Nephron (organoid): Measurements from ENCODE around the gene ITGA4.

Source experiments
- H3K27ac Mint-ChIP-seq, 3 experiments: 2 replicates each; pipeline ENCODE4 v1.8.0; 2020; ENCODE audit warnings: mixed read lengths in 3 of 3, mild to moderate bottlenecking in 2 of 3, moderate library complexity in 1 of 3
- H3K27me3 Mint-ChIP-seq: 2 replicates; pipeline ENCODE4 v1.8.0; 2021; ENCODE audit warnings: low read depth, mild to moderate bottlenecking, moderate library complexity, mixed read lengths
- H3K36me3 Mint-ChIP-seq: 2 replicates; pipeline ENCODE4 v1.8.0; 2020; ENCODE audit warnings: low read depth, mixed read lengths
- H3K4me1 Mint-ChIP-seq: 2 replicates; pipeline ENCODE4 v1.8.0; 2020; ENCODE audit warnings: mixed read lengths
- H3K4me3 Mint-ChIP-seq, 3 experiments: 2 replicates each; pipeline ENCODE4 v1.8.0; 2020; ENCODE audit warnings: mild to moderate bottlenecking in 3 of 3, mixed read lengths in 3 of 3, moderate library complexity in 2 of 3
- H3K9me3 Mint-ChIP-seq: 2 replicates; pipeline ENCODE4 v1.8.0; 2020; ENCODE audit warnings: mixed read lengths
- TF ChIP-seq, protein P1 (sequence below), 3 experiments: fragments of 200-600 bp; sonication (generic); IDR thresholded peaks; one replicate each; pipeline ENCODE4 v1.5.0; 2021; ENCODE audit warnings: antibody characterized with exemption in 3 of 3; ENCODE audit not compliant: unreplicated experiment in 3 of 3

Gene ITGA4

DNA sequence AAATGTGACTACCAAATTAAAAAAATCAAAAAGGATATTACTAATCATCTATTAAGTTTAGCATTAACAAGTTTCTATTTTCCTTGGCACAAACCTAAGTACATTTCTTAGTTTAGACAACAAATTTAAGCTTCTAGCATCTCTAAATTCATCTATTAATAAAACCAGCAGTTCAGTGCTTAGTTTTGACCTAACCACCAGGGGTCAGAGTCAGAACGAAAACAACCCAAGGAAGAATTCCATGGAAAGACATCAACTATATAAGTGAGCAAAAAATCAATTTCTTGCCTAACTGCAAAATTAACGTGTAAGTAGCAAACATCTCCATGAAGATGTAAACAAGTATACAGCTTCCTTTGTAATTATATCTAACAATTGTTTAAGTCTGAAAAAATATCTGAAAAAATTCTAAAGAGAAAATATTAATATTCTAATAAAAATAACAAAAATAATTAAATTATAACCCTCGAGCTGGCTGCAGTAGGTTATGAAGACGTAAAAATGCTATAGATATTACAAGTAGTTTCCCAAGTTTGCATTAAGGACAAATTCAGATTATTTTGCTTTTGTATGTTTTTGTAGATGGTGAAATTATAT lies 116.1 kb downstream of the ITGA4 start:
- Mint-ChIP-seq H3K36me3 (no peaks in the 10 kb centered on the region), H3K27ac (no peak overlapping the region), H3K4me3 (no peak overlapping the region), H3K4me1 (peaks cover 5% of the 10 kb centered on the region), H3K27me3 (peaks cover 6% of the 10 kb centered on the region), H3K9me3 (no peaks in the 10 kb centered on the region)
- TF ChIP-seq, protein P1, sequence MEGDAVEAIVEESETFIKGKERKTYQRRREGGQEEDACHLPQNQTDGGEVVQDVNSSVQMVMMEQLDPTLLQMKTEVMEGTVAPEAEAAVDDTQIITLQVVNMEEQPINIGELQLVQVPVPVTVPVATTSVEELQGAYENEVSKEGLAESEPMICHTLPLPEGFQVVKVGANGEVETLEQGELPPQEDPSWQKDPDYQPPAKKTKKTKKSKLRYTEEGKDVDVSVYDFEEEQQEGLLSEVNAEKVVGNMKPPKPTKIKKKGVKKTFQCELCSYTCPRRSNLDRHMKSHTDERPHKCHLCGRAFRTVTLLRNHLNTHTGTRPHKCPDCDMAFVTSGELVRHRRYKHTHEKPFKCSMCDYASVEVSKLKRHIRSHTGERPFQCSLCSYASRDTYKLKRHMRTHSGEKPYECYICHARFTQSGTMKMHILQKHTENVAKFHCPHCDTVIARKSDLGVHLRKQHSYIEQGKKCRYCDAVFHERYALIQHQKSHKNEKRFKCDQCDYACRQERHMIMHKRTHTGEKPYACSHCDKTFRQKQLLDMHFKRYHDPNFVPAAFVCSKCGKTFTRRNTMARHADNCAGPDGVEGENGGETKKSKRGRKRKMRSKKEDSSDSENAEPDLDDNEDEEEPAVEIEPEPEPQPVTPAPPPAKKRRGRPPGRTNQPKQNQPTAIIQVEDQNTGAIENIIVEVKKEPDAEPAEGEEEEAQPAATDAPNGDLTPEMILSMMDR (IDR thresholded peaks at IDR 0.05; ENCODE audit: unreplicated experiment in 3 of 3) = peak; percentile 47 to 63 (median 56)

DNA sequence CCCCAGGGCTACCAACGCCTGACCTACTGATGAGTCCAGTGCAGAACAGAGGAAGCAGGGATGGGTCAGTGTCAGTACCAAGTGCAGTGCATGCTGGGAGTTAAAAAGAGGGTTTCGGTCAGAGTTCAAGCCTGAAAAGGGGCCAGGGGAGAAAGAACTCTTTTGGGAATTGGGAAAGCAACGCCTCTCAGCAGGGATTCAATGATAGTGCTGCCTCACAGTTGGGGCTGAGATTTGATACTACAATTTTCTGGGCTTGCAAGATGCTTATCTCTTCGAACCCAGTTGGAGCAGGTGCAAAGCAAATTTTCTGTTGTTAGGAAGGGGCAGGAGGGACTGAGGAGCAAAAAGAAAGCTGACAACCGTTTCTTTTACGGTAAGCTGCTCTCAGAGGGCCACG lies 117.1 kb downstream of the ITGA4 start:
- Mint-ChIP-seq H3K27ac (peak overlapping the region in 2 of 3 experiments; percentile 1 to 39), H3K9me3 (no peaks in the 10 kb centered on the region), H3K4me3 (no peak overlapping the region)

DNA sequence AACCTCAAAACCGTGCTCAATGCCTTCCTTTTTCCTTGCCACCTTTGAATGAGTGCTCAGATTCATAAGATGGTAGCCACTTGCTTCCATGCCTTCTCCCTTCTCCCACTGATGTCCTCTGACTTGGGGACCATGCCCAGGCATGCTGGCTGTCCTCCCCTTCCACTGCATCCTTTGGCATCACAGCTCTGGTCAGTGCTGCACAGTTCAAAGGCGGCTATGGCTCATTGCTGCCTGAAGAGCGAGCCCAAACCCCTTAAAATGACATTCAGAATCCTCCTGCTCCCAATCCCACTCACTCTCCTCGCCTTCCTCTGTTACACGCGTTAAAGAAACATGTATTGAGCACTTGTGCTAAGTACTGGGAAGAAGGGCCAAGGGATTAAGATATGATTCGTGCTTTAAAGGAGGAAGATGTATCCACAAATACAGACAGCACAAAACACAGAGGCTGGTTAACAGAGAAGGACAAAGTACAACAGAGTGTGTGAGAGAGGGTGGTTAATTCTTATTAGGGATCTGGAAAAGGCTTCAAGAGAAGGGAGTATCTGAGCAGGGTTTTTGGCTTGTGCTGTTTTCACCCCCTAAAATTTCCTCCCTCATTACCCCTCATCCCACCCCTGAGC lies 118.0 kb downstream of the ITGA4 start:
- peaks cover 5% of the 10 kb centered on the region for H3K4me1 Mint-ChIP-seq
- H3K4me3 Mint-ChIP-seq = no peak overlapping the region
- H3K27ac Mint-ChIP-seq = no peak overlapping the region
- no peaks in the 10 kb centered on the region for H3K36me3 Mint-ChIP-seq
- no peaks in the 10 kb centered on the region for H3K9me3 Mint-ChIP-seq
- H3K27me3 Mint-ChIP-seq = no peaks in the 10 kb centered on the region
- TF ChIP-seq, protein P1 (IDR thresholded peaks at IDR 0.05; ENCODE audit: unreplicated experiment in 3 of 3) = no peak

More for the DNA sequence above, 117.1 kb downstream of the ITGA4 start:
- Mint-ChIP-seq H3K4me1 (peaks cover 5% of the 10 kb centered on the region), H3K27me3 (no peaks in the 10 kb centered on the region), H3K36me3 (no peaks in the 10 kb centered on the region)
- TF ChIP-seq, protein P1 (IDR thresholded peaks at IDR 0.05; ENCODE audit: unreplicated experiment in 3 of 3) = no peak

DNA sequence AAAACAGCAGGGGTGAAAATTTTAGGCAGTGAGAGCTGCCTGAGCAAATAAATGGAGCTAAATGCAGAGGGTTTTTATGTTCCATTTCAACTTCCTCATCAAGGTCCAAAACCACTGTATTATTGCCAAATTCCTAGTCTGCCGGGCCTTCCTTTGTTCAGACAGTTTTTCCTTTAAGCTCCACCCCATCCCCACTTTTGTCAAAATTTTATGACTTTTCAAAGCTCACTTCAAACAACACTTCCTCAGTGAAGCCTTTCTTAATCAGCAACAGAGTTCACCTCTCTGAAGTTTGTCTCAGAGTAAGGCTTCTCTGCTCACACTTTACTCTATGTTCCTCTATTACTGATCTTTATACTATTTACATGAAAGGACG lies 118.5 kb downstream of the ITGA4 start:
- Mint-ChIP-seq H3K4me3 (no peak overlapping the region), H3K4me1 (peaks cover 5% of the 10 kb centered on the region), H3K36me3 (no peaks in the 10 kb centered on the region), H3K9me3 (no peaks in the 10 kb centered on the region), H3K27me3 (no peaks in the 10 kb centered on the region), H3K27ac (no peak overlapping the region)
- TF ChIP-seq, protein P1 (IDR thresholded peaks at IDR 0.05; ENCODE audit: unreplicated experiment in 3 of 3) = no peak

DNA sequence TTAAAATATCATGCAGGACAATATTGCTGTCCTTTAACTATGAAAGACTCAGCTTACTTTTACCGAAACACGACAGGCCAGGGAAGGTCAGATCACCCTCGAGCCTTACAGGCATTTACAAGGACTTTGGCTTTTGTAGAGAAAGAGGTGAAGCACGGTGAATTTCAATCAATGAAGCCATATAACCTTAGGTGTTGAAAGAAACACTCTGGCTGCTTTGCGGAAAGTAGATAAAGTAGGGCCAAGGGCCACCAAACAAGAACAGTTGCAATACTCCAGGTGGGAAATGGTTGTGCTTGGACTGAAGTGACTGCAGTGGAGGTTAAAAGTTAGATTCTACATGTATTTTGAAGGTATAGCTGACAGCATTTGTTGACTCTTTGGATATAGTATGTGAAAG lies 119.2 kb downstream of the ITGA4 start:
- Mint-ChIP-seq H3K9me3 (no peaks in the 10 kb centered on the region), H3K36me3 (no peaks in the 10 kb centered on the region), H3K4me1 (peaks cover 5% of the 10 kb centered on the region), H3K4me3 (no peak overlapping the region), H3K27me3 (no peaks in the 10 kb centered on the region), H3K27ac (no peak overlapping the region)
- TF ChIP-seq, protein P1 (IDR thresholded peaks at IDR 0.05; ENCODE audit: unreplicated experiment in 3 of 3) = no peak

DNA sequence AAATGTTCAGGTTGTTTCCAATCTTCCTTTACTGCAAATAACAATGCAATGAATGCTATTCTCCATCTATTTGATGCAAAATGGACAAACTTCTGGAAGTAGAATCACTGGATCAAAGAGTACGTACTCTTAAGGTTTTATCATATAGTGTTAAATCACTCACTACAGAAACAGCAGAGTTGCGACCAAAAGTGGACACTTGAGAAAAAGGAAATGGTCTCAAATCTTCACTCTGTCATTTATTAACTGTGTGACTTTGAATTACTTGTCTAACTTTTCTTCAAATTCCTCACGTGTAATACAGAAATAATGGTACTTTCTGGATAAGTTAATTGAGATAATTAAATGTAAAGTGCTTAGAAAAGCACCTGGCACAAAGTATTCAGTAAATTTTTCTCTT lies 121.6 kb downstream of the ITGA4 start:
- Mint-ChIP-seq H3K27ac (no peak overlapping the region), H3K36me3 (no peaks in the 10 kb centered on the region), H3K27me3 (no peaks in the 10 kb centered on the region), H3K4me1 (peaks cover 5% of the 10 kb centered on the region), H3K9me3 (no peaks in the 10 kb centered on the region), H3K4me3 (no peak overlapping the region)
- TF ChIP-seq, protein P1 (IDR thresholded peaks at IDR 0.05; ENCODE audit: unreplicated experiment in 3 of 3) = no peak
